Activated CD4-positive, alpha-beta T cell treated with anti-CD3 and anti-CD28 coated beads, Interleukin-2, amount 10 ng/mL, durations not matched to agents 24 days and 14 days (primary cell): ENCODE results near the gene DNAAF5. TPM values are rescaled to one million over a fixed set of nuclear protein-coding genes. Genes with fewer than 3 reads are reported as not detected.
"Not testable (repeated sequence)": the region's sequence is repeated elsewhere in the genome, so short reads cannot be mapped to it uniquely, and the experiment has no call there.

Source experiments
- DNase-seq: peaks from one replicate; pipeline ENCODE4 v3.0.0; 2022
- H3K27ac Mint-ChIP-seq: one replicate; pipeline ENCODE4 v1.8.0; 2022; ENCODE audit warnings: mild to moderate bottlenecking, mixed read lengths
- H3K27me3 Mint-ChIP-seq: one replicate; pipeline ENCODE4 v1.8.0; 2022; ENCODE audit warnings: mixed read lengths
- H3K36me3 Mint-ChIP-seq: one replicate; pipeline ENCODE4 v1.8.0; 2022; ENCODE audit warnings: low read depth, mild to moderate bottlenecking, mixed read lengths
- H3K4me1 Mint-ChIP-seq: one replicate; pipeline ENCODE4 v1.8.0; 2021; ENCODE audit warnings: mixed read lengths
- H3K4me3 Mint-ChIP-seq: one replicate; pipeline ENCODE4 v1.8.0; 2022; ENCODE audit warnings: mild to moderate bottlenecking, moderate library complexity, mixed read lengths
- H3K9me3 Mint-ChIP-seq: one replicate; pipeline ENCODE4 v1.8.0; 2021; ENCODE audit warnings: mixed read lengths
- intact Hi-C: fragments of 100-400 bp; cut with micrococcal nuclease; formaldehyde crosslinking; loops from one replicate; pipeline ENCODE4 v1.15.1; 2023
- total RNA-seq: library from RNA; stranded (reverse); gene quantifications from 2 replicates; pipeline ENCODE4 v1.2.3, GENCODE V29; 2022

The DNAAF5 gene
- total RNA-seq, 1 donor from 2014 or later: 50.6 TPM

GRCh38 chr7:787332-788240 lies 61.1 kb downstream of the DNAAF5 start:
- no peak overlapping the region for H3K4me3 Mint-ChIP-seq
- H3K4me1 Mint-ChIP-seq: peaks cover 3% of the 10 kb centered on the region
- peaks cover 5% of the 10 kb centered on the region for H3K9me3 Mint-ChIP-seq

DNA sequence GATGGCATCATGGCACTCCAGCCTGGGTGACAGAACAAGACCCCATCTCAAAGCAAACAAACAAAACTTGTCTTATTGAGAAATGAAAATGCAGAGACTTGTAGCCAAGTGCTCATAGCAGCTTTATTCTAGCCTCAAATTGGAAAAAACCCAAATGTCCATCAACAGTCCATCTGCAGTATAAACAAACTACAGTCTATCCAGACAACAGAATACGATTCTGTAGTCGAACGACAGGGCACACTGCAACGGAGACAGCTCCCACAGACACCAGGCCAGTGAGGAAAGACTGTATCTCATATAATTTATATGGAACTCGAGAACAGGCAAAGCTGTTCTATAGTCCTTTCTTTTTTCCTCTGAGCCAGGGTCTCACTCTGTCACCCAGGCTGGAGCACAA lies 65.0 kb downstream of the DNAAF5 start:
- no peak for DNase-seq
- intact Hi-C loops: no loop called here
- H3K4me1 Mint-ChIP-seq: no peaks in the 10 kb centered on the region
- H3K9me3 Mint-ChIP-seq: peaks cover 5% of the 10 kb centered on the region
- peaks cover 16% of the 10 kb centered on the region for H3K36me3 Mint-ChIP-seq
- H3K27me3 Mint-ChIP-seq: no peaks in the 10 kb centered on the region
- no peak overlapping the region for H3K27ac Mint-ChIP-seq
- H3K4me3 Mint-ChIP-seq: no peak overlapping the region

More at GRCh38 chr7:787332-788240, 61.1 kb downstream of the DNAAF5 start:
- no peak for DNase-seq
- intact Hi-C loops: loop anchor here (10.0 kb wide), 1 partner anchor 47 kb away; the partner anchor contains the start of gene SUN1
- Mint-ChIP-seq H3K27ac (no peak overlapping the region), H3K36me3 (peaks cover 36% of the 10 kb centered on the region), H3K27me3 (no peaks in the 10 kb centered on the region)

GRCh38 chr7:794207-794606 lies 67.7 kb downstream of the DNAAF5 start:
- DNase-seq: no peak
- H3K27ac Mint-ChIP-seq: no peak overlapping the region
- intact Hi-C loops: no loop called here
- H3K4me3 Mint-ChIP-seq: no peak overlapping the region
- H3K9me3 Mint-ChIP-seq: peaks cover 2% of the 10 kb centered on the region
- H3K4me1 Mint-ChIP-seq: no peaks in the 10 kb centered on the region
- no peaks in the 10 kb centered on the region for H3K27me3 Mint-ChIP-seq
- peaks cover 3% of the 10 kb centered on the region for H3K36me3 Mint-ChIP-seq

GRCh38 chr7:794671-795329 lies 68.3 kb downstream of the DNAAF5 start:
- Mint-ChIP-seq H3K36me3 (no peaks in the 10 kb centered on the region), H3K4me1 (no peaks in the 10 kb centered on the region), H3K27me3 (no peaks in the 10 kb centered on the region), H3K9me3 (no peaks in the 10 kb centered on the region), H3K27ac (no peak overlapping the region), H3K4me3 (no peak overlapping the region)
- intact Hi-C loops: no loop called here
- DNase-seq: no peak

DNA sequence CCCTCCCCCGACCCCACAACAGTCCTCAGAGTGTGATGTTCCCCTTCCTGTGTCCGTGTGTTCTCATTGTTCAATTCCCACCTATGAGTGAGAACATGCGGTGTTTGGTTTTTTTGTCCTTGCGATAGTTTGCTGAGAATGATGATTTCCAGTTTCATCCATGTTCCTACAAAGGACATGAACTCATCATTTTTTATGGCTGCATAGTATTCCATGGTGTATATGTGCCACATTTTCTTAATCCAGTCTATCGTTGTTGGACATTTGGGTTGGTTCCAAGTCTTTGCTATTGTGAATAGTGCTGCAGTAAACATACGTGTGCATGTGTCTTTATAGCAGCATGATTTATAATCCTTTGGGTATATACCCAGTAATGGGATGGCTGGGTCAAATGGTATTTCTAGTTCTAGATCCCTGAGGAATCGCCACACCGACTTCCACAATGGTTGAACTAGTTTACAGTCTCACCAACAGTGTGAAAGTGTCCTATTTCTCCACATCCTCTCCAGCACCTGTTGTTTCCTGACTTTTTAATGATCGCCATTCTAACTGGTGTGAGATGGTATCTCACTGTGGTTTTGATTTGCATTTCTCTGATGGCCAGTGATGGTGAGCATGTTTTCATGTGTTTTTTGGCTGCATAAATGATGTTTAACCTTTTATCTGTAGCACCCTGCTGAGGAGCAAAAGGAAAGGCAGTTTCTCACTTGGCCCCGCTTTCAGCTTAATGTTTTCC lies 70.1 kb downstream of the DNAAF5 start:
- DNase-seq, H3K4me3 Mint-ChIP-seq, H3K9me3 Mint-ChIP-seq, intact Hi-C loops, H3K27ac Mint-ChIP-seq, H3K27me3 Mint-ChIP-seq, H3K4me1 Mint-ChIP-seq, H3K36me3 Mint-ChIP-seq: not testable (repeated sequence)

DNA sequence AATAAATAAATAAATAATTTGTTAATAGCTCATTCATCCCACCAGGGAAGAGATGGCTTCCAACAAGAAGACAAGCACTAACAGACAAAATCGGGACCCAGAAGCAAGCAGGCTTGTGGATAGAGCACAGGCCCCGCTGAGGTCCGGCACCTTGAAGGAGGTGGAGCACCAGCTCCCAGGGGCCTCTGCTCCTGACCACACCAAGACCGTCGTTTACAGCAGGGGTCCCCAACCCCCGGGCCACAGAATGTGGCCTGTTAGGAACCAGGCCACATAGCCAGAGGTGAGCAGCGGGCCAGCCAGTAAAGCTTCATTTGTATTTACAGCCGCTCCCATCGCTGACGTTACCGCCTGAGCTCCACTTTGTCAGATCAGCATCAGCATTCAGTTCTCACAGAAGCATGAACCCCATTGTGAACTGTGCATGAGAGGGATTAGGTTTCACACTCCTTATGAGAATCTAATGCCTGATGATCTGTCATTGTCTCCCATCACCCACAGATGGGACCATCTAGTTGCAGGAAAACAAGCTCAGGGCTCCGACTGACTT lies 72.5 kb downstream of the DNAAF5 start:
- no peak for DNase-seq
- H3K27me3 Mint-ChIP-seq: no peaks in the 10 kb centered on the region
- no peaks in the 10 kb centered on the region for H3K4me1 Mint-ChIP-seq
- H3K9me3 Mint-ChIP-seq: no peaks in the 10 kb centered on the region
- no peaks in the 10 kb centered on the region for H3K36me3 Mint-ChIP-seq
- intact Hi-C loops: no loop called here
- H3K27ac Mint-ChIP-seq: no peak overlapping the region
- H3K4me3 Mint-ChIP-seq: no peak overlapping the region

DNA sequence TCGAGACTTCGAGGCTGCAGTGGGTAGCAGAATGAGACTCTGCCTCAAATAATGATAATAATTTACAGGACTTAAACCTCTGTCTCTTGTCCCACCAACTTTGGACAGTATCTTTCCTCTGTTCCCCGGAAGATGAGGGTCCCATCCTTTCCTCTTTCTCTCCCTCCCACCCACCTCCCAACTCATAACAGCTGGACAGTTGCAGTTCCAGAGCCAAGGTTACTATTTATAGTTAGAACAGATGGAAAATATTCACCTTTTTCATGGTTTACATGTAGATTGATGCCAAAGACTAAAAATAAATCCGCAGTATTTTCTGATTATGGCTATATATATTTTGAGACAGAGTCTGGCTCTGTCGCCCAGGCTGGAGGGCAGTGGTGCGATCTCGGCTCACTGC lies 74.2 kb downstream of the DNAAF5 start:
- H3K4me3 Mint-ChIP-seq: no peak overlapping the region
- intact Hi-C loops: no loop called here
- no peaks in the 10 kb centered on the region for H3K36me3 Mint-ChIP-seq
- no peaks in the 10 kb centered on the region for H3K9me3 Mint-ChIP-seq
- no peaks in the 10 kb centered on the region for H3K4me1 Mint-ChIP-seq
- H3K27ac Mint-ChIP-seq: no peak overlapping the region
- no peaks in the 10 kb centered on the region for H3K27me3 Mint-ChIP-seq
- DNase-seq: no peak

GRCh38 chr7:801351-801750 lies 74.9 kb downstream of the DNAAF5 start:
- H3K4me1 Mint-ChIP-seq, H3K27ac Mint-ChIP-seq, H3K4me3 Mint-ChIP-seq, intact Hi-C loops, DNase-seq, H3K9me3 Mint-ChIP-seq, H3K27me3 Mint-ChIP-seq, H3K36me3 Mint-ChIP-seq: not testable (repeated sequence)

DNA sequence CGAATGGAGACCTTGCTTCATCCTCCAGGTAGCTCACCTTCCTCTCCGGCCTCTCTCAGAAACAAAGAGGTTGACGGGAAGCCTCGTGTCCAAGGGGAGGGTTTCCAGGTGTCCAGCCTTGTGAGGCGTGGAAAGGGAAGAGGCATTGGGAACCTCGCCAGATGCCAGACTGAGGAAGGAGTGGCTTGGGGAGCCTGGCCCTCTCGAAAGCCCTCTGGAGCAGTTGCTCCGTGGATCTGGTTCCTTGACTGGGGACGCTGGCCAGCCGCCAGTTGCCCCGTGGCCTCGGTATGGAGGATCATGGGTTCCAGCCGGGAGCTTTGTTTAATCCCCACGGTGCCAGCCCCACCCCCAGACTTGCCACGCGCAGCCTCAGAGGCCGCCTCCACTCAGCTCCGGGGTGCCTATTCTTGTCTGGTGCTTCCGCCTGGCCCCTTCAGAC lies 75.5 kb downstream of the DNAAF5 start:
- H3K27me3 Mint-ChIP-seq: no peaks in the 10 kb centered on the region

GRCh38 chr7:802500-803242 lies 76.2 kb downstream of the DNAAF5 start:
- H3K27ac Mint-ChIP-seq: no peak overlapping the region

More for the DNA sequence above, 75.5 kb downstream of the DNAAF5 start:
- Mint-ChIP-seq H3K9me3 (no peaks in the 10 kb centered on the region), H3K4me3 (no peak overlapping the region), H3K27ac (no peak overlapping the region), H3K4me1 (no peaks in the 10 kb centered on the region), H3K36me3 (no peaks in the 10 kb centered on the region)
- intact Hi-C loops: no loop called here
- DNase-seq: no peak

GRCh38 chr7:803243-803635 lies 76.7 kb downstream of the DNAAF5 start:
- peaks cover 3% of the 10 kb centered on the region for H3K27me3 Mint-ChIP-seq
- H3K4me1 Mint-ChIP-seq: no peaks in the 10 kb centered on the region
- no peak for DNase-seq
- no peak overlapping the region for H3K4me3 Mint-ChIP-seq
- H3K27ac Mint-ChIP-seq: no peak overlapping the region
- no peaks in the 10 kb centered on the region for H3K9me3 Mint-ChIP-seq
- intact Hi-C loops: no loop called here
- no peaks in the 10 kb centered on the region for H3K36me3 Mint-ChIP-seq

More at GRCh38 chr7:802500-803242, 76.2 kb downstream of the DNAAF5 start:
- Mint-ChIP-seq H3K36me3 (no peaks in the 10 kb centered on the region), H3K9me3 (no peaks in the 10 kb centered on the region), H3K4me1 (no peaks in the 10 kb centered on the region), H3K27me3 (no peaks in the 10 kb centered on the region), H3K4me3 (no peak overlapping the region)
- intact Hi-C loops: no loop called here
- DNase-seq: no peak

GRCh38 chr7:803796-804195 lies 77.3 kb downstream of the DNAAF5 start:
- H3K4me3 Mint-ChIP-seq, intact Hi-C loops, H3K36me3 Mint-ChIP-seq, H3K4me1 Mint-ChIP-seq, H3K9me3 Mint-ChIP-seq, H3K27ac Mint-ChIP-seq, H3K27me3 Mint-ChIP-seq, DNase-seq: not testable (repeated sequence)

- Mint-ChIP-seq H3K27me3 (peaks cover 9% of the 10 kb centered on the region), H3K4me3 (no peak overlapping the region), H3K9me3 (no peaks in the 10 kb centered on the region), H3K4me1 (no peaks in the 10 kb centered on the region), H3K27ac (no peak overlapping the region), H3K36me3 (no peaks in the 10 kb centered on the region)
- no peak for DNase-seq
- intact Hi-C loops: no loop called here
These were observed 78.8 kb downstream of the DNAAF5 start for GRCh38 chr7:805261-805660.
